HCT116 (cell line): Measurements from ENCODE around the gene C2orf81. TPM values are rescaled to one million over a fixed set of nuclear protein-coding genes. Genes with fewer than 3 reads are reported as not detected.

Experiments used
- ATAC-seq: fragments of 200-7000 bp; cut with Tn5 transposase; 2 replicates; pipeline ENCODE4 v1.9.1; 2020; ENCODE audit warnings: mild to moderate bottlenecking, moderate library complexity
- BruUV-seq: library from RNA; stranded (reverse); fragments of 400-500 nt; replicated peaks from 2 replicates; lab custom pipeline; 2021; lab: Mats Ljungman, UMichigan
- CTCF ChIA-PET: fragments of 300-600 bp; sonication (Branson Sonifier 250); formaldehyde crosslinking; loops from one replicate; lab custom pipeline; 2021; ENCODE audit warnings: antibody characterized with exemption; lab: Charles Lee
- POLR2A ChIA-PET: fragments of 300-600, 350-600 bp; sonication (Branson Sonifier 250); formaldehyde crosslinking; loops from one replicate; lab custom pipeline; 2021; ENCODE audit warnings: antibody characterized with exemption; lab: Charles Lee
- RAD21 ChIA-PET, 2 experiments: fragments of 300-600 bp; sonication (Branson Sonifier 250); formaldehyde crosslinking; loops; one replicate each; lab custom pipeline; 2023; ENCODE audit warnings: low total read pairs in 2 of 2; ENCODE audit not compliant: uncharacterized antibody in 2 of 2, unreplicated experiment in 2 of 2, low non-redundant PET in 1 of 2; lab: Charles Lee
- DNase-seq: peaks from one replicate; pipeline ENCODE4 v3.0.0-alpha.2; 2010; ENCODE audit warnings: low read depth, low spot score
- H2AFZ ChIP-seq: fragments of 200-600 bp; shearing (Covaris generic), sonication (generic); 2 replicates; pipeline ENCODE4 v1.6.1; 2017; ENCODE audit warnings: low read depth, mixed run types, mixed read lengths, antibody characterized with exemption, low read length; ENCODE audit not compliant: poor library complexity, severe bottlenecking
- H3K27ac ChIP-seq: 2 replicates; pipeline ENCODE4 v1.5.1; 2012; ENCODE audit warnings: low read depth, low read length
- H3K27me3 ChIP-seq: fragments of 200-600 bp; sonication (generic); 2 replicates; pipeline ENCODE4 v1.6.1; 2016; ENCODE audit warnings: mixed run types, low read length, mixed read lengths; ENCODE audit not compliant: insufficient read depth
- H3K36me3 ChIP-seq, 2 experiments: fragments of 200-500 bp in 1 of 2; fragments of 200-600 bp in 1 of 2; sonication (Bioruptor generic) in 1 of 2; sonication (generic) in 1 of 2; 2 replicates each; pipeline versions ENCODE4 v1.5.1 to v1.6.1; 2014 to 2016; ENCODE audit warnings: low read length in 2 of 2, inconsistent platforms in 1 of 2, mixed read lengths in 1 of 2, mixed run types in 1 of 2; ENCODE audit not compliant: insufficient read depth in 2 of 2, control insufficient read depth in 1 of 2
- H3K4me1 ChIP-seq, 2 experiments: fragments of 200-600 bp in 1 of 2; sonication (generic) in 1 of 2; 2 replicates each; pipeline versions ENCODE4 v1.5.1 to v1.6.1; 2012 to 2017; ENCODE audit warnings: low read length in 2 of 2, inconsistent platforms in 1 of 2, mild to moderate bottlenecking in 1 of 2, mixed read lengths in 1 of 2, mixed run types in 1 of 2, moderate library complexity in 1 of 2; ENCODE audit not compliant: insufficient read depth in 2 of 2, control insufficient read depth in 1 of 2
- H3K4me2 ChIP-seq: fragments of 200-600 bp; sonication (generic); 2 replicates; pipeline ENCODE4 v1.6.1; 2017; ENCODE audit warnings: mixed run types, low read length, mixed read lengths
- H3K4me3 ChIP-seq, 2 experiments: fragments of 200-600 bp in 1 of 2; sonication (generic) in 1 of 2; replicated peaks in 1 of 2; 2 replicates each; pipeline ENCODE4 v1.5.1; 2011 to 2016; ENCODE audit warnings: low read length in 2 of 2, control low read depth in 1 of 2, low read depth in 1 of 2, mild to moderate bottlenecking in 1 of 2, mixed read lengths in 1 of 2, mixed run types in 1 of 2
- H3K79me2 ChIP-seq: fragments of 200-600 bp; sonication (generic); 2 replicates; pipeline ENCODE4 v1.6.1; 2017; ENCODE audit warnings: mild to moderate bottlenecking, mixed run types, low read length, moderate library complexity, mixed read lengths; ENCODE audit not compliant: insufficient read depth
- H3K9ac ChIP-seq: fragments of 200-600 bp; sonication (generic); 2 replicates; pipeline ENCODE4 v1.6.1; 2016; ENCODE audit warnings: low read length, mixed read lengths
- H3K9me2 ChIP-seq: fragments of 200-600 bp; sonication (generic), shearing (Covaris generic); 2 replicates; pipeline ENCODE4 v1.6.1; 2017; ENCODE audit warnings: mixed run types, mild to moderate bottlenecking, moderate library complexity; ENCODE audit not compliant: insufficient read depth
- H3K9me3 ChIP-seq, 2 experiments: fragments of 200-500 bp in 1 of 2; fragments of 200-600 bp in 1 of 2; sonication (Bioruptor generic) in 1 of 2; sonication (generic) in 1 of 2; 2 replicates each; pipeline ENCODE4 v1.6.1; 2014 to 2017; ENCODE audit warnings: low read length in 2 of 2, mixed read lengths in 2 of 2, inconsistent platforms in 1 of 2, low read depth in 1 of 2, mild to moderate bottlenecking in 1 of 2, mixed run types in 1 of 2, moderate library complexity in 1 of 2; ENCODE audit not compliant: control insufficient read depth in 1 of 2, insufficient read depth in 1 of 2
- H4K20me1 ChIP-seq: fragments of 200-600 bp; sonication (generic), shearing (Covaris generic); 2 replicates; pipeline ENCODE4 v1.6.1; 2017; ENCODE audit warnings: mixed run types, mild to moderate bottlenecking, moderate library complexity; ENCODE audit not compliant: insufficient read depth
- ATF3 ChIP-seq: IDR thresholded peaks from 2 replicates; pipeline ENCODE4 v1.6.1; 2012
- CBX3 ChIP-seq: IDR thresholded peaks from 2 replicates; pipeline ENCODE4 v1.6.1; 2012; ENCODE audit warnings: low read depth
- CEBPB ChIP-seq: IDR thresholded peaks from 2 replicates; pipeline ENCODE4 v1.6.1; 2012; ENCODE audit warnings: low read depth
- EGR1 ChIP-seq: IDR thresholded peaks from 2 replicates; pipeline ENCODE4 v1.6.1; 2012; ENCODE audit warnings: low read depth
- ELF1 ChIP-seq: IDR thresholded peaks from 2 replicates; pipeline ENCODE4 v1.6.1; 2012; ENCODE audit warnings: low read depth, borderline replicate concordance
- EZH2 ChIP-seq: fragments of 200-600 bp; sonication (generic); IDR thresholded peaks from 2 replicates; pipeline ENCODE4 v1.6.1; 2017; ENCODE audit warnings: antibody characterized with exemption, mixed run types
- FOSL1 ChIP-seq: IDR thresholded peaks from 2 replicates; pipeline ENCODE4 v1.6.1; 2012; ENCODE audit warnings: low read depth
- POLR2A ChIP-seq: IDR thresholded peaks from 2 replicates; pipeline ENCODE4 v1.7.0; 2011; ENCODE audit warnings: borderline replicate concordance; ENCODE audit not compliant: insufficient read depth, insufficient read length; ENCODE audit errors: extremely low read depth
- POLR2AphosphoS5 ChIP-seq: IDR thresholded peaks from 2 replicates; pipeline ENCODE4 v1.6.1; 2011; ENCODE audit warnings: mild to moderate bottlenecking, low read depth, low read length, moderate library complexity
- RAD21 ChIP-seq: IDR thresholded peaks from 2 replicates; pipeline ENCODE4 v1.6.1; 2012; ENCODE audit warnings: low read depth, mild to moderate bottlenecking
- REST ChIP-seq: IDR thresholded peaks from 2 replicates; pipeline ENCODE4 v1.6.1; 2012; ENCODE audit warnings: low read depth
- SIN3A ChIP-seq: IDR thresholded peaks from 2 replicates; pipeline ENCODE4 v1.6.1; 2012; ENCODE audit warnings: low read depth
- SP1 ChIP-seq: IDR thresholded peaks from 2 replicates; pipeline ENCODE4 v1.6.1; 2012; ENCODE audit warnings: low read depth
- SRF ChIP-seq: IDR thresholded peaks from 2 replicates; pipeline ENCODE4 v1.6.1; 2012; ENCODE audit warnings: low read depth
- YY1 ChIP-seq: IDR thresholded peaks from 2 replicates; pipeline ENCODE4 v1.6.1; 2011; ENCODE audit warnings: low read length, low read depth, moderate library complexity, mild to moderate bottlenecking; ENCODE audit not compliant: insufficient replicate concordance; ENCODE audit errors: extremely low read depth
- ZBTB33 ChIP-seq: IDR thresholded peaks from 2 replicates; pipeline ENCODE4 v1.6.1; 2011; ENCODE audit warnings: mild to moderate bottlenecking, low read length, moderate library complexity; ENCODE audit not compliant: insufficient replicate concordance; ENCODE audit errors: extremely low read depth
- ZFX ChIP-seq: fragments of 450-650 bp; IDR thresholded peaks from 2 replicates; pipeline ENCODE4 v1.6.1; 2017
- intact Hi-C: fragments of 100-400 bp; cut with micrococcal nuclease; formaldehyde crosslinking; loops from 2 replicates; pipeline ENCODE4 v1.10.0; 2022
- total RNA-seq: library from RNA; stranded (reverse); gene quantifications from one replicate; pipeline ENCODE4 v1.2.1, GENCODE V29; 2021; ENCODE audit not compliant: unreplicated experiment

The C2orf81 gene
- total RNA-seq, 1 experiment from 2014 or later = 6.5 TPM

- TF ChIP-seq FOSL1 (no peak), SRF (no peak)
- TF ChIP-seq, all 23 proteins: peak for 0
Observed at GRCh38 chr2:74420006-74420405, 1.4 kb downstream of the C2orf81 start (continued).

GRCh38 chr2:74419345-74419744 is 2.1 kb downstream of the C2orf81 start:
- intact Hi-C loops = no loop called here
- Histone ChIP-seq H4K20me1 (no peaks in the 10 kb centered on the region), H3K4me1 (peaks cover 0 to 23% of the 10 kb centered on the region in 2 experiments; a peak in 3 of 4 replicates), H3K79me2 (no peaks in the 10 kb centered on the region), H3K9me3 (no peaks in the 10 kb centered on the region), H2AFZ (no peak overlapping the region), H3K27ac (no peak overlapping the region), H3K27me3 (no peaks in the 10 kb centered on the region), H3K9me2 (no peaks in the 10 kb centered on the region), H3K36me3 (no peaks in the 10 kb centered on the region), H3K9ac (no peak overlapping the region), H3K4me2 (no peak overlapping the region), H3K4me3 (no peak overlapping the region)
- BruUV-seq = no TSS peak
- TF ChIP-seq EZH2 (no peak), EGR1 (no peak), SRF (no peak), ZBTB33 (no peak), SIN3A (no peak), CEBPB (no peak), ATF3 (no peak), CBX3 (no peak), YY1 (no peak), RAD21 (no peak), FOSL1 (no peak), ZFX (no peak), POLR2A (no peak), ELF1 (no peak), REST (no peak), POLR2AphosphoS5 (no peak), SP1 (no peak)
- ChIA-PET POLR2A (interaction anchor here (0.6 kb wide), 1 partner anchor 66 kb away, joined by 3 read pairs; no protein-coding TSS in a partner anchor), RAD21 (no interaction called here), CTCF (no interaction called here)
- ATAC-seq = no peak
- DNase-seq = no peak
